Measurements from ENCODE around the gene FADS1.

Gene FADS1

DNA sequence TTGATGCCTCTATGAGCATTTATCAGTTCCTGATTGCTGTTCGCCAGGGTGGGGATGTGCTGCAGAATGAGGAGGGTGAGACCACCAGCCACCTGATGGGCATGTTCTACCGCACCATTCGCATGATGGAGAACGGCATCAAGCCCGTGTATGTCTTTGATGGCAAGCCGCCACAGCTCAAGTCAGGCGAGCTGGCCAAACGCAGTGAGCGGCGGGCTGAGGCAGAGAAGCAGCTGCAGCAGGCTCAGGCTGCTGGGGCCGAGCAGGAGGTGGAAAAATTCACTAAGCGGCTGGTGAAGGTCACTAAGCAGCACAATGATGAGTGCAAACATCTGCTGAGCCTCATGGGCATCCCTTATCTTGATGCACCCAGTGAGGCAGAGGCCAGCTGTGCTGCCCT lies 21.3 kb downstream of the FADS1 start:
- Histone ChIP-seq H3K9ac (ENCODE audit: low read length) (no peak overlapping the region), H3K4me1 (ENCODE audit: control insufficient read depth, insufficient read depth, low read length) (peaks cover 16% of the 10 kb centered on the region), H3K4me3 (ENCODE audit: low read length) (no peak overlapping the region), H3K27me3 (ENCODE audit: control insufficient read depth, insufficient read depth, low read length) (no peaks in the 10 kb centered on the region), H3K9me3 (ENCODE audit: control insufficient read depth, low read length) (no peaks in the 10 kb centered on the region), H3K36me3 (ENCODE audit: control insufficient read depth, insufficient read depth, low read length) (no peaks in the 10 kb centered on the region)

DNA sequence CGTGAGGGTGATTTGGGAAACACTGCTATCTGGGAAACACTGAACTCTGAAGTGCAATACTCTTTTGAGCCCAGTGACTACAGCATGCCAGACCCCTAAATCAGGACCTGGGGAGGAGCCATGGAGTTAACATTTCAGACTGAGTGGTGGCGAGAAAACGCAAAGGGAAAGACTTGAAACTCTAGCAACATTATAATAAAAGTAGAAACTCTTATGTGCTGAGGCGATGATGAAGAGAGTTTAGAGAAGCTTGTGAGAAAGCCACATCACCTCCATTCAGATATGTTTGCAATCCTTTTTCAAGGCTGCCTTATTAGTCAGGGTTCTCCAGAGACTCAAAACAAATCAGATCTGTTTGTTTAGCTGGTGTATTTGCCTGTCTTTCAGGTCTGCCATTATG lies 22.2 kb downstream of the FADS1 start:
- Histone ChIP-seq H3K9ac (ENCODE audit: low read length) (no peak overlapping the region), H3K36me3 (ENCODE audit: control insufficient read depth, insufficient read depth, low read length) (no peaks in the 10 kb centered on the region), H3K9me3 (ENCODE audit: control insufficient read depth, low read length) (no peaks in the 10 kb centered on the region), H3K4me3 (ENCODE audit: low read length) (no peak overlapping the region), H3K4me1 (ENCODE audit: control insufficient read depth, insufficient read depth, low read length) (peaks cover 16% of the 10 kb centered on the region), H3K27me3 (ENCODE audit: control insufficient read depth, insufficient read depth, low read length) (no peaks in the 10 kb centered on the region)

GRCh38 chr11:61793829-61794204 lies 23.0 kb downstream of the FADS1 start:
- Histone ChIP-seq H3K4me3 (ENCODE audit: low read length) (no peak overlapping the region), H3K9me3 (ENCODE audit: control insufficient read depth, low read length) (no peaks in the 10 kb centered on the region), H3K36me3 (ENCODE audit: control insufficient read depth, insufficient read depth, low read length) (no peaks in the 10 kb centered on the region), H3K27me3 (ENCODE audit: control insufficient read depth, insufficient read depth, low read length) (no peaks in the 10 kb centered on the region), H3K4me1 (ENCODE audit: control insufficient read depth, insufficient read depth, low read length) (peaks cover 16% of the 10 kb centered on the region), H3K9ac (ENCODE audit: low read length) (no peak overlapping the region)

DNA sequence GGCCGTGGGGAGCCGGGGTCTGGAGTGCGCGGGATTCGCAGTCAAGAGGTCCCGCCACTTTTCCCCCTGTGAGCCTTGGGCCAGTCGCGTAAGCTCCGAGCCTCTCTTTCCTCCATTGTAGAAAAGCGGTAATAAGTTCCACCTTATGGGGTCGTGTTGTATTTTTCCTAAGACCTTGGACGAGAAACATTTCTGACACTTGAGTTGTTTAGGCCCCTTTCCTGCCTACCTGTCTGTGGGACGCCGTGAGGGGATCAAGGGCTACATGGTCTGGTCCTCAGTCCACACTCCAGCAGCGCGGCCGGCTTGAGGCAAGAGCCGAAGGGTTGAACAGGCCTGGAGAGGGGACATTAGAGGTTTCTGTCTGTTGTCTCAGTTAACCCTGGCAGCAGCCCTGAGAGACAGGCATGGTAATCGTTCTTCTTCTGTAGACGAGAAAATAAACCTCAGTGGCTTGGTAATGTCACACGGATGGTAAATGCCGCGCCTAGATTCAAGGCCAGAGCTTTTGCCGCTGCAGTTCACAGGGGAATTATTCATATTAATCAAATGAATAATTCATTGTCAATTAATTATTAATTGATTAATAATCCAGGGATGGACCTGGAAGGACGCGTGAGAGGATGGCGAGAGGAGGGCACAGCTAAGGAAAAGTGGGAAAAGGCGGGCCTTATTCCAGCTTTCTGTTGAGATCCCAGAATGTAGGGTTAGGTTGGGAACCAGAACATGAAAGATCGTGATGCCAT lies 23.5 kb downstream of the FADS1 start:
- peak overlapping the region; percentile 97 for H3K9ac ChIP-seq (ENCODE audit: low read length)
- no peaks in the 10 kb centered on the region for H3K27me3 ChIP-seq (ENCODE audit: control insufficient read depth, insufficient read depth, low read length)
- H3K9me3 ChIP-seq (ENCODE audit: control insufficient read depth, low read length): no peaks in the 10 kb centered on the region
- H3K4me3 ChIP-seq (ENCODE audit: low read length): peak overlapping the region; percentile 89
- no peaks in the 10 kb centered on the region for H3K36me3 ChIP-seq (ENCODE audit: control insufficient read depth, insufficient read depth, low read length)
- peaks cover 21% of the 10 kb centered on the region for H3K4me1 ChIP-seq (ENCODE audit: control insufficient read depth, insufficient read depth, low read length)

- Histone ChIP-seq H3K36me3 (ENCODE audit: control insufficient read depth, insufficient read depth, low read length) (no peaks in the 10 kb centered on the region), H3K4me3 (ENCODE audit: low read length) (peak within 1 kb of the TSS; percentile 89), H3K27me3 (ENCODE audit: control insufficient read depth, insufficient read depth, low read length) (no peaks in the 10 kb centered on the region), H3K9me3 (ENCODE audit: control insufficient read depth, low read length) (no peaks in the 10 kb centered on the region), H3K9ac (ENCODE audit: low read length) (peak within 1 kb of the TSS; percentile 97), H3K4me1 (ENCODE audit: control insufficient read depth, insufficient read depth, low read length) (peaks cover 26% of the 10 kb centered on the region)
Measured at GRCh38 chr11:61792310-61793082, 24.3 kb downstream of the FADS1 start, which contains the start of the genes FEN1 and TMEM258. Gene FEN1, plus strand, starts transcription at chr11:61792911. Its CDS starts 2,451 bp downstream, at chr11:61795362. Gene TMEM258, minus strand, starts transcription at chr11:61792599. Its CDS starts 41 bp downstream, at chr11:61792558.

GRCh38 chr11:61791737-61792309 lies 25.0 kb downstream of the FADS1 start:
- Histone ChIP-seq H3K27me3 (ENCODE audit: control insufficient read depth, insufficient read depth, low read length) (no peaks in the 10 kb centered on the region), H3K4me3 (ENCODE audit: low read length) (peak overlapping the region; percentile 89), H3K9me3 (ENCODE audit: control insufficient read depth, low read length) (no peaks in the 10 kb centered on the region), H3K4me1 (ENCODE audit: control insufficient read depth, insufficient read depth, low read length) (peaks cover 26% of the 10 kb centered on the region), H3K9ac (ENCODE audit: low read length) (peak overlapping the region; percentile 97), H3K36me3 (ENCODE audit: control insufficient read depth, insufficient read depth, low read length) (peaks cover 3% of the 10 kb centered on the region)

- Histone ChIP-seq H3K9me3 (ENCODE audit: control insufficient read depth, low read length) (no peaks in the 10 kb centered on the region), H3K9ac (ENCODE audit: low read length) (no peak overlapping the region), H3K4me1 (ENCODE audit: control insufficient read depth, insufficient read depth, low read length) (peaks cover 19% of the 10 kb centered on the region), H3K27me3 (ENCODE audit: control insufficient read depth, insufficient read depth, low read length) (no peaks in the 10 kb centered on the region), H3K36me3 (ENCODE audit: control insufficient read depth, insufficient read depth, low read length) (peaks cover 10% of the 10 kb centered on the region), H3K4me3 (ENCODE audit: low read length) (no peak overlapping the region)
Measured at GRCh38 chr11:61787928-61788491, 28.8 kb downstream of the FADS1 start.

DNA sequence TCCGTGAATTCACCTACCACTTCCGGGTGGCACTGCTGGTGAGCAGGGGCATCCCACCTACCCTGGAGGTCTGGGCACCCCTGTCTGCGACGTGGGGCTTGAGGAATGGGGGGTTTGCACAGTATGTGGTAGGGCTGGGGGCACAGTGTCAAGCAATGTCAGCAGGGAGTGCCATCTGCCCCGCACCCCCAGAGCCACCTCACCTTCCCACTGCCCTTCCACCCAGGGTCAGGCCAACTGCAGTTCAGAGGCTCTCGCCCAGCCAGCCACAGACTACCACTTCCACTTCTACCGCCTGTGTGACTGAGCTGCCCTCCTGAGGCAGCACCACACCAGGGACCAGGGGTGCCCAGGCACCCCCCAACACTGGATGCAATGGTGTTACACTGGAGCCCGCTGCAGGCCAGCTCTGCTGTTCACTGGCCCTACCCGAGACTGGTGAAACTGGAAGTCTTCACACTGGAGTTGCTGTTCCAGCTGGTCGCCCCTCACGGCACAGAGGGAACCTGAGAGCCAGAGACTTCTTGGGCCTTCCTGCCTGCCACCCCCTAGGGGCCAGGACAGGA lies 30.9 kb downstream of the FADS1 start:
- no peaks in the 10 kb centered on the region for H3K27me3 ChIP-seq (ENCODE audit: control insufficient read depth, insufficient read depth, low read length)
- no peak overlapping the region for H3K4me3 ChIP-seq (ENCODE audit: low read length)
- no peaks in the 10 kb centered on the region for H3K9me3 ChIP-seq (ENCODE audit: control insufficient read depth, low read length)
- peaks cover 11% of the 10 kb centered on the region for H3K4me1 ChIP-seq (ENCODE audit: control insufficient read depth, insufficient read depth, low read length)
- H3K36me3 ChIP-seq (ENCODE audit: control insufficient read depth, insufficient read depth, low read length): peaks cover 10% of the 10 kb centered on the region
- no peak overlapping the region for H3K9ac ChIP-seq (ENCODE audit: low read length)

DNA sequence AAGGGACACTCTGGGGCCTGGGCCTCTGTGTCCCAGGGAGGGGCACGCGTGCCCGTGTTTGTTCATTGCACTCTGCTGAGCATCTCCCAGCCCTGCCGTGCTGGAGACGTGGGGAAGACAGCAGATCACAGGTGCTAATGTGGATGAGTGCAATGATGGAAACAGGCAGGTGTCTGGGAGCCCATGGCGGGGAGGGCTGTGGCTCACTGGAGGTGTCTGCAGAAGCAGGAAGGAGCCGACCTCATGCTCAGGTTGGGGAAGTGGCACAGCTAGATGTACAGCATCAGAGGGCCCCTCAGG lies 32.3 kb downstream of the FADS1 start:
- Histone ChIP-seq H3K36me3 (ENCODE audit: control insufficient read depth, insufficient read depth, low read length) (peaks cover 10% of the 10 kb centered on the region), H3K9me3 (ENCODE audit: control insufficient read depth, low read length) (no peaks in the 10 kb centered on the region), H3K27me3 (ENCODE audit: control insufficient read depth, insufficient read depth, low read length) (no peaks in the 10 kb centered on the region), H3K9ac (ENCODE audit: low read length) (no peak overlapping the region), H3K4me3 (ENCODE audit: low read length) (no peak overlapping the region), H3K4me1 (ENCODE audit: control insufficient read depth, insufficient read depth, low read length) (peaks cover 11% of the 10 kb centered on the region)

DNA sequence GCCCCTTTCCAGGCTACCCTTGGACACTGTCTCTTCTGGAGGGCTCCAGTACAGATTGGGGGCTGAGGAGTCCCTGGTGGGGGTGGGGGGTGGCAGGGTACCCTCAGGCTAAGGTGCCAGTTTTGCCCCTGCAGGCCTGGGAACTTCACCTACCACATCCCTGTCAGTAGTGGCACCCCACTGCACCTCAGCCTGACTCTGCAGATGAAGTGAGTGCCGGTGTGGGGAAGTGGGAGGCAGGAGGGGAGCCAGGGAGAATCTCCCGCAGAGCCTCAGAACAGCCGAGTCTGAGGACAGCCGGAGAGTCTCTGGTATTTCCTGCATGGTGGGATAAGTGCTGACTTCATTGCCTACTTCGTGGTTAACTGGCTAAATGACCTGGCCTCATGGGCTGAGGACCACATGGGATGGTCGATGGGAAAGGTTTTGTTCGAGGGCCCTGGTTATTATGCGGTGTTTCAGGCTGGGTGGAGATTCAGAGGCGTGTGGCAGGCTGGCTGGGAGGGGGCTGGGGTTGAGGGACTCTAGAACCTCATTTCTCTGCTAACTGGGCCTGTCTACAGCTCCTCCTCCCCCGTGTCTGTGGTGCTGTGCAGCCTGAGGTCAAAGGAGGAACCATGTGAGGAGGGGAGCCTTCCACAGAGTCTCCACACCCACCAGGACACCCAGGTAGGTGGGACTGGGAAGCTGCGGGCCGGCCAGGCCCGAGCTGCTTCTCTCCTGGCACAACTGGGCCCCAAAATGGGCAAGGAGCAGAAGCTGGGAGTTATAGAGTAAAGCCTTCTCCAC lies 32.9 kb downstream of the FADS1 start:
- H3K9ac ChIP-seq (ENCODE audit: low read length): no peak overlapping the region
- H3K27me3 ChIP-seq (ENCODE audit: control insufficient read depth, insufficient read depth, low read length): no peaks in the 10 kb centered on the region
- H3K4me3 ChIP-seq (ENCODE audit: low read length): no peak overlapping the region
- H3K4me1 ChIP-seq (ENCODE audit: control insufficient read depth, insufficient read depth, low read length): peaks cover 11% of the 10 kb centered on the region
- no peaks in the 10 kb centered on the region for H3K9me3 ChIP-seq (ENCODE audit: control insufficient read depth, low read length)
- peaks cover 10% of the 10 kb centered on the region for H3K36me3 ChIP-seq (ENCODE audit: control insufficient read depth, insufficient read depth, low read length)

DNA sequence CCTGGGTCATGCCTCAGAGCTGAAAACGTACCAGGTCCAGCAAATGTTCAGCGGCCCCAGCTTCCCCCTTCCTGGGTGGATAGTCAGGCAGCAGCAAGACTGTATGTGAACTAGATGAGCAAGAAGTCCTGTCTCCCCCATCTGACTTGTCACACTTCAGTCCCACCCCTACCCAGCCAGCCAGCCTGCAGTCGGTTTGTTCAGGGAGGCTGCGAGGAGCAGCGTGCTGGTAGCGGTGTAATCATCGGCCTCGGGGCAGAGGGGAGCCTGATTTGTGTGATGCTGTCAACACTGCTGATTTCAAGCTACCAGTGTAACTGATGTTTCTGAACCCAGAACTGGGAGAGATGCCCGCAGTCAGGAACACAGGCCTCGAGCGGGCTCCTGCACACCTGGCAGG lies 34.0 kb downstream of the FADS1 start:
- Histone ChIP-seq H3K36me3 (ENCODE audit: control insufficient read depth, insufficient read depth, low read length) (peaks cover 19% of the 10 kb centered on the region), H3K27me3 (ENCODE audit: control insufficient read depth, insufficient read depth, low read length) (no peaks in the 10 kb centered on the region), H3K4me3 (ENCODE audit: low read length) (no peak overlapping the region), H3K9me3 (ENCODE audit: control insufficient read depth, low read length) (no peaks in the 10 kb centered on the region), H3K4me1 (ENCODE audit: control insufficient read depth, insufficient read depth, low read length) (peaks cover 2% of the 10 kb centered on the region), H3K9ac (ENCODE audit: low read length) (no peak overlapping the region)

Data from mucosa of stomach (tissue), 1 donor.